Neural cell (in vitro differentiated cells): ENCODE results near the gene COMMD2.

ENCODE experiments used
- EP300 ChIP-seq: fragments of 450-650 bp; conservative IDR thresholded peaks from 2 replicates; pipeline ENCODE4 v1.6.1; 2014; ENCODE audit warnings: antibody characterized with exemption, mild to moderate bottlenecking, moderate library complexity; ENCODE audit not compliant: poor library complexity, severe bottlenecking
- POLR2AphosphoS5 ChIP-seq: IDR thresholded peaks from 2 replicates; pipeline ENCODE4 v1.6.1; 2012
- RAD21 ChIP-seq: fragments of 450-650 bp; conservative IDR thresholded peaks from 2 replicates; pipeline ENCODE4 v1.6.1; 2014; ENCODE audit warnings: antibody characterized with exemption, mild to moderate bottlenecking, moderate library complexity
- TF ChIP-seq, protein P1 (sequence below): fragments of 450-650 bp; IDR thresholded peaks from 2 replicates; pipeline ENCODE4 v1.5.1; 2014; ENCODE audit warnings: antibody characterized with exemption, mild to moderate bottlenecking, moderate library complexity; ENCODE audit not compliant: poor library complexity, severe bottlenecking

GRCh38 chr3:149744151-149744550 lies 8.1 kb downstream of the COMMD2 start:
- TF ChIP-seq, protein P1, sequence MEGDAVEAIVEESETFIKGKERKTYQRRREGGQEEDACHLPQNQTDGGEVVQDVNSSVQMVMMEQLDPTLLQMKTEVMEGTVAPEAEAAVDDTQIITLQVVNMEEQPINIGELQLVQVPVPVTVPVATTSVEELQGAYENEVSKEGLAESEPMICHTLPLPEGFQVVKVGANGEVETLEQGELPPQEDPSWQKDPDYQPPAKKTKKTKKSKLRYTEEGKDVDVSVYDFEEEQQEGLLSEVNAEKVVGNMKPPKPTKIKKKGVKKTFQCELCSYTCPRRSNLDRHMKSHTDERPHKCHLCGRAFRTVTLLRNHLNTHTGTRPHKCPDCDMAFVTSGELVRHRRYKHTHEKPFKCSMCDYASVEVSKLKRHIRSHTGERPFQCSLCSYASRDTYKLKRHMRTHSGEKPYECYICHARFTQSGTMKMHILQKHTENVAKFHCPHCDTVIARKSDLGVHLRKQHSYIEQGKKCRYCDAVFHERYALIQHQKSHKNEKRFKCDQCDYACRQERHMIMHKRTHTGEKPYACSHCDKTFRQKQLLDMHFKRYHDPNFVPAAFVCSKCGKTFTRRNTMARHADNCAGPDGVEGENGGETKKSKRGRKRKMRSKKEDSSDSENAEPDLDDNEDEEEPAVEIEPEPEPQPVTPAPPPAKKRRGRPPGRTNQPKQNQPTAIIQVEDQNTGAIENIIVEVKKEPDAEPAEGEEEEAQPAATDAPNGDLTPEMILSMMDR: no peak
- TF ChIP-seq POLR2AphosphoS5: no peak
- no peak for TF ChIP-seq EP300
- TF ChIP-seq RAD21: no peak
